ENCODE data around the gene ZDHHC9. TPM values are rescaled to one million over a fixed set of nuclear protein-coding genes. Genes with fewer than 3 reads are reported as not detected.

Gene ZDHHC9
- total RNA-seq, 4 donors from 2014 or later: 7.9 to 25.3 (median 14.7) TPM

DNA sequence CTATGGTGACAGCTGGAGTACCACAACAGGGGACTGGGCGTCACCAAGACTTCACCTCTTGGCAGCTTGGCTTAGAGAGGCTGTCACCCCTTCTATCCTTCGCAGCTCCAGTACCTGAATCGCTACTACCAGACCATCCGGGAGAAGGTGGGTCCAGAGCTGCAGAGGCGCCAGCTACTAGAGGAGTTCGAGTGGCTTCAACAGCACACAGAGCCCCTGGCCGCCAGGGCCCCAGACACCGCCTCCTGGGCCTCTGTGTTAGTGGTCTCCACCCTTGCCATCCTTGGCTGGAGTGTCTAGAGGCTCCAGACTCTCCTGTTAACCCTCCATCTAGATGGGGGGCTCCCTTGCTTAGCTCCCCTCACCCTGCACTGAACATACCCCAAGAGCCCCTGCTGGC lies 75.5 kb downstream of the ZDHHC9 start:
- intact Hi-C loops (cut with DNase I; ENCODE audit: low total_unique reads) (no loop called here), in situ Hi-C loops (cut with MboI; ENCODE audit: low sequenced_read_pairs in 4 of 4) (no loop called here)
- Histone ChIP-seq H3K36me3 (no peaks in the 10 kb centered on the region), H3K27me3 (no peaks in the 10 kb centered on the region), H3K9me3 (no peaks in the 10 kb centered on the region), H3K4me3 (no peak overlapping the region), H3K4me1 (no peaks in the 10 kb centered on the region), H3K27ac (no peak overlapping the region)
- ATAC-seq (no peak), DNase-seq (no peak)
- TF ChIP-seq POLR2A (IDR thresholded peaks at IDR 0.05): no peak
- TF ChIP-seq, protein P1, sequence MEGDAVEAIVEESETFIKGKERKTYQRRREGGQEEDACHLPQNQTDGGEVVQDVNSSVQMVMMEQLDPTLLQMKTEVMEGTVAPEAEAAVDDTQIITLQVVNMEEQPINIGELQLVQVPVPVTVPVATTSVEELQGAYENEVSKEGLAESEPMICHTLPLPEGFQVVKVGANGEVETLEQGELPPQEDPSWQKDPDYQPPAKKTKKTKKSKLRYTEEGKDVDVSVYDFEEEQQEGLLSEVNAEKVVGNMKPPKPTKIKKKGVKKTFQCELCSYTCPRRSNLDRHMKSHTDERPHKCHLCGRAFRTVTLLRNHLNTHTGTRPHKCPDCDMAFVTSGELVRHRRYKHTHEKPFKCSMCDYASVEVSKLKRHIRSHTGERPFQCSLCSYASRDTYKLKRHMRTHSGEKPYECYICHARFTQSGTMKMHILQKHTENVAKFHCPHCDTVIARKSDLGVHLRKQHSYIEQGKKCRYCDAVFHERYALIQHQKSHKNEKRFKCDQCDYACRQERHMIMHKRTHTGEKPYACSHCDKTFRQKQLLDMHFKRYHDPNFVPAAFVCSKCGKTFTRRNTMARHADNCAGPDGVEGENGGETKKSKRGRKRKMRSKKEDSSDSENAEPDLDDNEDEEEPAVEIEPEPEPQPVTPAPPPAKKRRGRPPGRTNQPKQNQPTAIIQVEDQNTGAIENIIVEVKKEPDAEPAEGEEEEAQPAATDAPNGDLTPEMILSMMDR (IDR thresholded peaks at IDR 0.05 in 4 of 5, conservative IDR thresholded peaks at IDR 0.05 in 1 of 5): no peak

DNA sequence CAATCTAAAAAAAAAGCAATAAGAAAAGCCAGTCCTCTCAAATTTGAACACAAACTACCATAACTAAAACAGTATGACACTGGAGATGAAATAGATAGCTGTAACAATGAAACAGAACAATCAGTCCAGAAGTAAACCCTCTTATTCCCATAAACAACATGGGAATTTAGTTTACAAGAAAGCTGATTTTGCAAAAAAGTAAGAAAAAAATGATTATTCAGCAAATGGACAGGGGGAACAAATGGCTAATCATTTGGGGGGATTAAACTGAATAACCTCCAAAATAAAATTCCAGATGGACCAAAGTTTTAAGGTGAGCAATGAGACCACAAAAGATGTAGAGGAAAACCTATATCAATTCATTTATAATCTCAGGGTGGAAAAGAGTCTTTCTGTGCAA lies 80.0 kb downstream of the ZDHHC9 start:
- TF ChIP-seq, protein P1 (IDR thresholded peaks at IDR 0.05 in 4 of 5, conservative IDR thresholded peaks at IDR 0.05 in 1 of 5): no peak
- TF ChIP-seq POLR2A (IDR thresholded peaks at IDR 0.05): no peak
- Histone ChIP-seq H3K27ac (no peak overlapping the region), H3K27me3 (no peaks in the 10 kb centered on the region), H3K4me1 (no peaks in the 10 kb centered on the region), H3K36me3 (no peaks in the 10 kb centered on the region), H3K9me3 (no peaks in the 10 kb centered on the region), H3K4me3 (no peak overlapping the region)
- in situ Hi-C loops (cut with MboI; ENCODE audit: low sequenced_read_pairs in 4 of 4): no loop called here
- no peak for DNase-seq
- intact Hi-C loops (cut with DNase I; ENCODE audit: low total_unique reads): no loop called here
- ATAC-seq: no peak

DNA sequence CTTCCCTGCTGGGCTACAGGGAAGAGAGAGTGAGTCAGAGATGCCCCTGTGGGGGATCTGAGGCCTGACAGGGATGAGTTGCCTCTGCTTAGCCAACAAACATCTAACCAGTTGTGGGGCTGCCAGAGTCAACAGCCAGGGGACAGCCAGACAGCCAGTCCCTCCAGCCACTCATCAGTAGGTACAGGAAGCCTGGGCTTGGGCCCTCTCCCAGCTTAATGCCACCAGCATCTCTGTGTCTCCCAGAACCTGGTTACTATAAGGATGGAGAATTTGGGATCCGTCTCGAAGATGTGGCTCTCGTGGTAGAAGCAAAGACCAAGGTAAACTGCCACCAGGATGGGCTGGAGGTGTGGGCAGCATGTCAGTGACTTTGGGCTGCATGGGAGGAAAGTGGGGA lies 81.2 kb downstream of the ZDHHC9 start:
- in situ Hi-C loops (cut with MboI; ENCODE audit: low sequenced_read_pairs in 4 of 4) (no loop called here), intact Hi-C loops (cut with DNase I; ENCODE audit: low total_unique reads) (no loop called here)
- ATAC-seq: no peak

DNA sequence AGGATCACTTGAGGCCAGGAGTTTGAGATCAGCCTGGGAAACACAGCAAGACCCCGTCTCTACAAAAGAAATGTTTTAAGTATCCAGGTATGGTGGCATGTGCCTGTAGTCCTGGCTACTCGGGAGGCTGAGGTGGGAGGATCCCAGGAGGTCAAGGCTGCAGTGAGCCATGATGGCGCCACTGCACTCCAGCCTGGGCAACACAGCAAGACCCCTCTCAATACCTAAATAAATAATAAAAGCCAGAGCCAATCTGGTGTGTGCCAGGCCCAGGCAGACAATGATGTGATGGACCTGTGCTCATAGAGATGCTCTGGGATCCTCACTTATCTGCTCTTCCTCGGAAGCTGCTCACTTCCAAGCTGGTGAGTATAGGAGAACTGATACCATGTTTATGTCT lies 82.1 kb downstream of the ZDHHC9 start:
- Histone ChIP-seq H3K9me3 (no peaks in the 10 kb centered on the region), H3K4me1 (no peaks in the 10 kb centered on the region), H3K36me3 (no peaks in the 10 kb centered on the region), H3K27me3 (no peaks in the 10 kb centered on the region), H3K27ac (no peak overlapping the region), H3K4me3 (no peak overlapping the region)
- in situ Hi-C loops (cut with MboI; ENCODE audit: low sequenced_read_pairs in 4 of 4): no loop called here
- ATAC-seq (no peak), DNase-seq (no peak)
- TF ChIP-seq, protein P1 (IDR thresholded peaks at IDR 0.05 in 4 of 5, conservative IDR thresholded peaks at IDR 0.05 in 1 of 5): no peak
- intact Hi-C loops (cut with DNase I; ENCODE audit: low total_unique reads): no loop called here

More for the DNA sequence above, 81.2 kb downstream of the ZDHHC9 start:
- Histone ChIP-seq H3K4me1 (no peaks in the 10 kb centered on the region), H3K27me3 (no peaks in the 10 kb centered on the region), H3K9me3 (no peaks in the 10 kb centered on the region), H3K27ac (no peak overlapping the region), H3K36me3 (no peaks in the 10 kb centered on the region), H3K4me3 (no peak overlapping the region)
- TF ChIP-seq, protein P1 (IDR thresholded peaks at IDR 0.05 in 4 of 5, conservative IDR thresholded peaks at IDR 0.05 in 1 of 5): no peak
- no peak for TF ChIP-seq POLR2A (IDR thresholded peaks at IDR 0.05)
- no peak for DNase-seq

DNA sequence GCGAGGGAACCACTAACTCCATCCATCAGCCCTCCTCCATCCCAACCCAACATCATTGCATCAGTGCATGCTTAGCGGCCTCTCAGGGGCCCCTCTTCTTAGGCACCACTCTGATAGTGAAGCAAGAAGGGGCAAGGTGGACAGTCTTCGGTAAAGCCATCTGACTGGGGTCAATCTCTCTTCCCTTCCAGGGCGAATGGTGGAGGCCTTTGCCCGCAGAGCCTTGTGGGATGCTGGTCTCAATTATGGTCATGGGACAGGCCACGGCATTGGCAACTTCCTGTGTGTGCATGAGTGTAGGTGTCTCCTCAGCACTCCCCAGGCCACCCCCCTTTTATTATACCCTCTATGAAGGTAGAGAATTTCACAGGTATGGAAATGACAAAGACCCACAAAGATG lies 82.7 kb downstream of the ZDHHC9 start:
- H3K4me1 ChIP-seq: no peaks in the 10 kb centered on the region
- ATAC-seq (no peak), DNase-seq (no peak)
- intact Hi-C loops (cut with DNase I; ENCODE audit: low total_unique reads) (no loop called here), in situ Hi-C loops (cut with MboI; ENCODE audit: low sequenced_read_pairs in 4 of 4) (no loop called here)
- H3K9me3 ChIP-seq: no peaks in the 10 kb centered on the region
- peaks cover 0 to 2% (median 0%) of the 10 kb centered on the region in 3 donors for H3K27me3 ChIP-seq
- H3K27ac ChIP-seq: no peak overlapping the region
- no peak overlapping the region for H3K4me3 ChIP-seq
- TF ChIP-seq, protein P1 (IDR thresholded peaks at IDR 0.05 in 4 of 5, conservative IDR thresholded peaks at IDR 0.05 in 1 of 5): no peak
- TF ChIP-seq POLR2A (IDR thresholded peaks at IDR 0.05): no peak
- no peaks in the 10 kb centered on the region for H3K36me3 ChIP-seq
